Thoracic aorta endothelial cell (primary cell): ENCODE data around the gene CTSL. TPM values are rescaled to one million over a fixed set of nuclear protein-coding genes. Genes with fewer than 3 reads are reported as not detected.

Experiments used
- total RNA-seq: library from RNA; depleted of rRNA; stranded (reverse); fragments of >200 nt; gene quantifications from 2 replicates; pipeline ENCODE4 v1.2.3, GENCODE V29; 2012

Gene CTSL
- 92.6 and 121 TPM in 2 replicates for total RNA-seq

DNA sequence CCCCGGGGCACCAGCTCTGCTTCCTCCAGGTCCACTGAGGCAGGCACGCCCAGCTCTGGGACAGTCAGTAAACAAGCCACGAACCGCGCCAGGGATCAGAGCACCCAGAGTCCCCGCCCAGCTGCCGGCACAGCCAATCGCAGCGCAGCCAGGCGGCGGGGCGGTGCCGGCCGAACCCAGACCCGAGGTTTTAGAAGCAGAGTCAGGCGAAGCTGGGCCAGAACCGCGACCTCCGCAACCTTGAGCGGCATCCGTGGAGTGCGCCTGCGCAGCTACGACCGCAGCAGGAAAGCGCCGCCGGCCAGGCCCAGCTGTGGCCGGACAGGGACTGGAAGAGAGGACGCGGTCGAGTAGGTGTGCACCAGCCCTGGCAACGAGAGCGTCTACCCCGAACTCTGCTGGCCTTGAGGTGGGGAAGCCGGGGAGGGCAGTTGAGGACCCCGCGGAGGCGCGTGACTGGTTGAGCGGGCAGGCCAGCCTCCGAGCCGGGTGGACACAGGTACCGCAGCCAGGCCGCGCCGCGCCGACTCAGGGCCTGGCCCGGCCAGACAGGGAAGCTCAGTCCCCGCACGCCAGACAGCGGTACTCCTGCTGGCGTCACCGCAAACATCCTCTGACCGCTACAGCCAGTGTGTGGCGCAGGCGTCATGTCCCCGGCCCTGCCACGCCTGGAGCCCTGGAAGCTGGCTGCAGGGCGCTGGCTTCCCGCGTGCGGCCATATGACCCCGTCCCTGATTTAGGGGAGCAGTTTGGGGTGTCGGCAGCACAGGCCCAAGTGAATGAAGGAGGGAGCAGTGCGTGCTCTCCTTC is at the start of gene CTSL:
CTSL (plus strand) TSS at position 220 of the 810 bp plus-strand sequence. CDS start 1,485 bp downstream, outside the sequence.

Other genes starting within 250 kb of the CTSL start
- 63.7 and 109 TPM in 2 replicates for gene DAPK1, start 228.3 kb upstream of the CTSL start, total RNA-seq
- not detected in 2 replicates for gene SPATA31E1, start 156.8 kb downstream of the CTSL start, total RNA-seq
- gene SPATA31C1, start 191.8 kb downstream of the CTSL start, total RNA-seq, result not detected in 2 replicates
- gene CDK20, start 248.4 kb downstream of the CTSL start, total RNA-seq, result 0.43 and 1.2 TPM in 2 replicates